Smooth muscle cell (in vitro differentiated cells): ENCODE results near the gene NSUN4. TPM values are rescaled to one million over a fixed set of nuclear protein-coding genes. Genes with fewer than 3 reads are reported as not detected.

Experiments used
- DNase-seq: peaks from one replicate; lab custom pipeline; 2025; ENCODE audit not compliant: unreplicated experiment; lab: John Stamatoyannopoulos, UW
- H2AFZ ChIP-seq: fragments of 200-600 bp; sonication (generic); 2 replicates; pipeline ENCODE4 v1.6.0; 2016; ENCODE audit warnings: antibody characterized with exemption, low read depth, mild to moderate bottlenecking
- H3F3A ChIP-seq: fragments of 200-600 bp; sonication (generic); 2 replicates; pipeline ENCODE4 v1.6.0; 2017; ENCODE audit warnings: antibody characterized with exemption, low read depth
- H3K27ac ChIP-seq: fragments of 200-600 bp; sonication (generic); 2 replicates; pipeline ENCODE4 v1.5.1; 2016; ENCODE audit warnings: low read depth, mild to moderate bottlenecking
- H3K27me3 ChIP-seq: fragments of 200-600 bp; sonication (generic); 2 replicates; pipeline ENCODE4 v1.6.1; 2016; ENCODE audit warnings: low read depth, mild to moderate bottlenecking
- H3K36me3 ChIP-seq: fragments of 200-600 bp; sonication (generic); 2 replicates; pipeline ENCODE4 v1.5.1; 2016; ENCODE audit warnings: low read depth
- H3K4me1 ChIP-seq: fragments of 200-600 bp; sonication (generic); 2 replicates; pipeline ENCODE4 v1.5.1; 2016; ENCODE audit warnings: low read depth
- H3K4me2 ChIP-seq: fragments of 200-600 bp; sonication (generic); 2 replicates; pipeline ENCODE4 v1.6.0; 2016; ENCODE audit warnings: mild to moderate bottlenecking
- H3K4me3 ChIP-seq: fragments of 200-600 bp; sonication (generic); 2 replicates; pipeline ENCODE4 v1.5.1; 2016; ENCODE audit warnings: mild to moderate bottlenecking
- H3K79me2 ChIP-seq: fragments of 200-600 bp; sonication (generic); 2 replicates; pipeline ENCODE4 v1.6.0; 2016; ENCODE audit warnings: low read depth, mild to moderate bottlenecking
- H3K9ac ChIP-seq: fragments of 200-600 bp; sonication (generic); 2 replicates; pipeline ENCODE4 v1.6.0; 2016; ENCODE audit warnings: low read depth
- H3K9me3 ChIP-seq: fragments of 200-600 bp; sonication (generic); replicated peaks from 2 replicates; pipeline ENCODE4 v1.5.1; 2016; ENCODE audit warnings: low read depth
- H4K20me1 ChIP-seq: fragments of 200-600 bp; sonication (generic); 2 replicates; pipeline ENCODE4 v1.6.0; 2016; ENCODE audit warnings: low read depth
- CTCF ChIP-seq: fragments of 200-600 bp; sonication (generic); IDR thresholded peaks from 2 replicates; pipeline ENCODE4 v1.5.1; 2017; ENCODE audit warnings: borderline replicate concordance, mild to moderate bottlenecking, antibody characterized with exemption; ENCODE audit not compliant: insufficient read depth, poor library complexity, severe bottlenecking
- WGBS: methylation state at CpG from one replicate; pipeline ENCODE4 v1.1.7; 2016; ENCODE audit warnings: low lambda C conversion rate; 5-methylcytosine and 5-hydroxymethylcytosine counted together
- polyA plus RNA-seq: library from polyadenylated mRNA; unstranded; fragments of >200 nt; fragmentation: Nextera tagmentation; extraction: Ambion mirVana; gene quantifications from 2 replicates; pipeline ENCODE4 v1.2.1, GENCODE V29; 2016
- total RNA-seq: library from RNA; depleted of rRNA; stranded (reverse); fragments of >200 nt; gene quantifications from 2 replicates; pipeline ENCODE4 v1.2.3, GENCODE V29; 2014

Gene NSUN4
- total and polyA plus RNA-seq, 2 experiments from 2014 or later = 10.8 to 14.1 TPM

- no peak overlapping the region for H2AFZ ChIP-seq
- no peak for DNase-seq
- no peaks in the 10 kb centered on the region for H3K27me3 ChIP-seq
- no peak for TF ChIP-seq CTCF
- H3K4me3 ChIP-seq = no peak overlapping the region
- peaks cover 2% of the 10 kb centered on the region for H3F3A ChIP-seq
- no peak overlapping the region for H3K4me2 ChIP-seq
- 93% methylated on average over 8 of the region's 8 CpGs for WGBS
- H3K4me1 ChIP-seq = peaks cover 12% of the 10 kb centered on the region
- H3K79me2 ChIP-seq = peaks cover 75% of the 10 kb centered on the region
- H3K27ac ChIP-seq = no peak overlapping the region
- no peak overlapping the region for H3K9ac ChIP-seq
- H4K20me1 ChIP-seq = peaks cover 58% of the 10 kb centered on the region
- H3K36me3 ChIP-seq = no peaks in the 10 kb centered on the region
- no peaks in the 10 kb centered on the region for H3K9me3 ChIP-seq
Observed at GRCh38 chr1:46306159-46306530, 34.5 kb upstream of the NSUN4 start.

GRCh38 chr1:46309401-46310159, 31.0 kb upstream of the NSUN4 start:
- Histone ChIP-seq H3K9ac (no peak overlapping the region), H3K36me3 (peaks cover 18% of the 10 kb centered on the region), H3K4me3 (no peak overlapping the region), H3K4me1 (peaks cover 7% of the 10 kb centered on the region), H3K79me2 (peaks cover 48% of the 10 kb centered on the region), H2AFZ (no peak overlapping the region), H3F3A (no peaks in the 10 kb centered on the region), H3K4me2 (no peak overlapping the region), H3K27ac (no peak overlapping the region), H3K27me3 (no peaks in the 10 kb centered on the region), H3K9me3 (no peaks in the 10 kb centered on the region), H4K20me1 (peaks cover 49% of the 10 kb centered on the region)
- no peak for TF ChIP-seq CTCF
- DNase-seq = no peak
- WGBS = 96% methylated on average over 16 of the region's 16 CpGs

DNA sequence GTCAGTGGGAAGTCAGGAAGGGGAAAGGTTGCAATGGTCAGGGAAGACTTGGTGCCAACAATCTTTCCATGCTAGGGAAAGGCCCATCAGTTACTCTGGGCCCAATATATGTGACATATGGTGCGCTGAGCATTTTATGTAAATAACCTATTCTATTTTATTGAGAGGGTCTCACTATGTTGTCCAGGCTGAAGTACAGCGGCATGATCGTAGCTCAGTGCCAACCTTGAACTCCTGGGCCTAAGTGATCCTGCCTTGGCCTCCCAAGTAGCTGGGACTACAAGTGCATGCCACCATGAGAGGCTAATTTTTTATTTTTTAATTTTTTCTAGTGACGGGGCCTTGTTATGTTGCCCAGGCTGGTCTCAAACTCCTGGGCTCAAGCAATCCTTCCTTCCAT, 30.3 kb upstream of the NSUN4 start:
- no peak for DNase-seq
- Histone ChIP-seq H3K27me3 (no peaks in the 10 kb centered on the region), H3K9ac (no peak overlapping the region), H3K4me1 (no peaks in the 10 kb centered on the region), H3K4me3 (no peak overlapping the region), H3K79me2 (peaks cover 41% of the 10 kb centered on the region), H2AFZ (no peak overlapping the region), H3K4me2 (no peak overlapping the region), H4K20me1 (peaks cover 42% of the 10 kb centered on the region), H3K9me3 (no peaks in the 10 kb centered on the region), H3K36me3 (peaks cover 18% of the 10 kb centered on the region), H3K27ac (no peak overlapping the region), H3F3A (no peaks in the 10 kb centered on the region)
- 94% methylated on average over 4 of the region's 4 CpGs for WGBS
- TF ChIP-seq CTCF = no peak
